GDM1 (cell line): ENCODE results near the gene SLC16A9.

Source experiments
- DNase-seq: peaks from one replicate; lab custom pipeline; 2025; lab: John Stamatoyannopoulos, UW

The SLC16A9 gene

DNA sequence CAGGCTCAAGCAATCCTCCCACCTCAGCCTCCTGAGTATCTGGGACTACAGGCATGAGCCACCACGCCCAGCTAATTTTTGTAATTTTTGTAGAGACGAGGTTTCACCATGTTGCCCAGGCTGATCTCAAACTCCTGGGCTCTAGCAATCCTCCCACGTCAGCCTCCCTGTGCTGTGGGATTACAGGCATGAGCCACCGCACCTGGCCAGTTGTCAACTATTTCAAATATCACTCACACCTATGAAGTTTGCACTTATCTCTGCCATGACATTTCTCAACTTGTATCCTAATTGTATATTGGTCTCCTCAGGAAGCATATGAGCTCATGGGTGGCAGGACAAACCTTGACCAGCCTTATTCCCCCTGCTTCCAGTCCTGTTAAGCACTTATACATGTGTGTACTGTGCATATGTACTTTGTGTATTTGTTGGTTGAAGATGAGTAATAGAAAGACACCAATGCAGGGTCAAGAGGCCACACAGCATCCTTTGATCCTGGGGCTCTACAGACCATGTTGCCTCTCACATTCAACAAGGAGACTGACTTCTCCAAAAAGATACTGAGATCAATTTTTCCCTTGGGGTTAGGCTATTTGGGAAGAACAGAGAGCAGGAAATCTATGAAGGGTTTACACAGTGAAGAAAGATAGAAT lies 82.2 kb downstream of the SLC16A9 start:
- no peak for DNase-seq

DNA sequence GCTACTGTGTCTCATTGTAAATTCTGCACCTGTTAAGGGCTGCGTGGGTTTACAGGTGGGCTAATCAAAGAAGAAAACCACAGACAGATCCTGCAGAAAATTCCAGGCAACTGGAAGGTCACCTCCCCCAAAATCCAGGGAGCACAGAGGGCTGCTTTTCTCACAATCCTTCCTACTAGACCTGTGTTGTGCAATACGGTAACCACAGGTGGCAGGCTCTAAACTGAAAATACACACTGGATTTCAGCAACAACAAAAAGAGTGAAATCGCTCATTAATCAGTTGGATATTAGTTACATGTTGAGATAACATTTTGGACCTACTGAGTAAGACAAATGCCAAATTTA lies 83.2 kb downstream of the SLC16A9 start:
- no peak for DNase-seq

DNA sequence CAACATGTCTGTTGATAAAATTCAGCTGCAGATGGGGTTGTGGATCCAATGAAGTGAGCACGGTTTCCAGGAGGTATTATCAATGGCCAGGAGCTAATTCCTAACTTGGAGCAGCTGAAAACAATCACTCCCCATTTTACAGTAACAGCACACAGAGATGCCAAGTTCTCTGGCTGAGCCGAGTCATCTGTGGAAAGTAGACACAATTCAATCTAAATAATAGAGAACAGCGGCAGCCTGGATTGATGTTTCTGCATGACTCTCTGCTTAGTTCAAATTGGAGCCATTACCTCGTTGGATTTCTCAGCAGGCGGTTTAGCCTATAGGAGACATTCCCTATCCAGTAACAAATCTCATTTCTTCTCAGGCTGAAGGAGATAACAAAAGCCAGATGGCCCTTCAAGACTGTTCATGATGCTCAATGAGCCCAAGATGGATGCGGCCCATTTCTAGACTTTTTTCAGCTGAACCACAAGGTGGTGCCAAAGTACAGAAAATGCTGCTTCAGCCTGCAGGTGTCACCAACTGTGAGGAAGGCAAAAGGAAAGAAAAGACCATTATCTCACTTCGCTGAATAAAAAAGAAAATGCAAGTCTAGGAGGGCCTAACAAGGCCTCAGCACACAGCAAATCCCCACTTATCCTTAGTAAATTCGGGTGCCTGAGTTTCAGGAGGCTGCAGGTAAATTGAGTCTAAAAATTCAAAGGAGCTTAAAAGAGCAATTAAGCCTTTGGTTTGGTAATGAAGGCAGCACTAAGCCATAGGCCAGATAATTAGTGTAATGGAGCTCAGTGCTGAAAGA lies 83.7 kb downstream of the SLC16A9 start:
- DNase-seq, result peak; percentile 59

DNA sequence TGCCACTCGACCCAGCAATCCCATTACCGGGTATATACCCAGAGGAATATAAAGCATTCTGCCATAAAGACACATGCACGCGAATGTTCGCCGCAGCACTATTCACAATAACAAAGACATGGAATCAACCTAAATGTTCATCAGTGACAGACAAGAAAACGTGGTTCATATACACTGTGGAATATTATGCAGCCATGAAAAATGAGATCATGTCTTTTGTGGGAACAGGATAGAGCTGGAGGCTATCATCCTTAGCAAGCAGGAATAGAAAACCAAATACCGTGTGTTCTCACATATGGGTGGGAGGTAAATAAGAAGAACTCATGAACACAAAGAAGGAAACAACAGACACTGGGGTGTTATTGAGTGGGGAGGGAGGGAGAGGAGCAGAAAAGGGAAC lies 84.7 kb downstream of the SLC16A9 start:
- DNase-seq, result no peak

DNA sequence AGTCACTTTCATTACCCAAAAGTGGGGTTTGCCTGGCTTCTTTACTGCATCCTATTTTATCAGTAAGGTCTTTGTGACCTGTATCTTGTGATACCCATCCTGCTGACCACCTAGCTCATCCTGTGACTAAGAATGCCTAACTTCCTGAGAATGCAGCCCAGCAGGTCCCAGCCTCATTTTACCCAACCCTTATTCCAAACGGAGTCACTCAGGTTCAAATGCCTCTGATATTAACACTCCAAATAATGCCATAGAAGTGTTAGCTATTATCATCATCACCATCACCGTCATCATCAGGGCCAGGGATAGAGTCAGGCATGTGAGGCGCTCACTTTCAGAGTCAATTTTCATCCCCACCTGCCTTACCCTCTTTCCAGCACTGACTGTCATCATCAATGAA lies 85.5 kb downstream of the SLC16A9 start:
- DNase-seq, result no peak

DNA sequence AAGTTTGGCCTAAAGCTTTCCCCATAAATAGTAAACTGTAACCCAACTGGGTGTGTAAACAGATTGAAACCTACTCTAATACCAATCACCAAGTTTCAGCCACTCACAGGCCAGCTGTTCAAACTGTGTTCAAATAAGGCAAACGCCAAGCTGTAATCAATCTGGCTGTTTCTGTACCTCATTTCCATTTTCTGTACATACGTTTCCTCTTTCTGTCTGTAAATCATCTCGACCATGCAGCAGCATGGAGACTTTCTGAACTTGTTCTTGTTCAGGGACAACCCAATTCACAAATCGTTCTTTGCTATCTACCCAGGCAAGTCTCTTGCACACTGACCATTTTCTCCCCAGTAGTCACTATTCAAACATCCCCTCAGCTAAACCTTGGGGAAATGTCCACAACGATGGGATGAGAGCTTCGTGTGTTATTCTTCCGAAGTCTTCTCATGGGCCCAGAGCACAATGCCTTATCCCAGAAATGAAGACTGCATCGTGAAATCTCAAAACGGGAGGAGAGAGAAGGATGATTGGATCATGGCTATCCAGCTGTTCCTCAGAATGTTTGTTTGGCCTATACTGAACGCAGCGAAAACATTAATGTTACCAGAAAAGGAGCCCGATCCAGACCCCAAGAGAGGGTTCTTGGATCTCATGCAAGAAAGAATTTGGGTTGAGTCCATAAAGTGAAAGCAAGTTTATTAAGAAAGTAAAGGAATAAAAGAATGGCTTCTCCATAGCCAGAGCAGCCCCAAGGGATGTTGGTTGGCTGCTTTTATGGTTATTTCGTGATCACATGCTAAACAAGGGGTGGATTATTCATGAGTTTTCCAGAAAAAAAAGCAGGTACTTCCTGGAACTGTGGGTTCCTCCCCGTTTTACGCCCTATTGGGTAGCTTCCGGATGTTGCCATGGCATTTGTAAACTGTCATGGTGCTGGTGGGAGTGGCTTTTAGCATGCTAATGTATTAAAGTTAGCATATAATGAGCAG lies 86.2 kb downstream of the SLC16A9 start:
- no peak for DNase-seq

DNA sequence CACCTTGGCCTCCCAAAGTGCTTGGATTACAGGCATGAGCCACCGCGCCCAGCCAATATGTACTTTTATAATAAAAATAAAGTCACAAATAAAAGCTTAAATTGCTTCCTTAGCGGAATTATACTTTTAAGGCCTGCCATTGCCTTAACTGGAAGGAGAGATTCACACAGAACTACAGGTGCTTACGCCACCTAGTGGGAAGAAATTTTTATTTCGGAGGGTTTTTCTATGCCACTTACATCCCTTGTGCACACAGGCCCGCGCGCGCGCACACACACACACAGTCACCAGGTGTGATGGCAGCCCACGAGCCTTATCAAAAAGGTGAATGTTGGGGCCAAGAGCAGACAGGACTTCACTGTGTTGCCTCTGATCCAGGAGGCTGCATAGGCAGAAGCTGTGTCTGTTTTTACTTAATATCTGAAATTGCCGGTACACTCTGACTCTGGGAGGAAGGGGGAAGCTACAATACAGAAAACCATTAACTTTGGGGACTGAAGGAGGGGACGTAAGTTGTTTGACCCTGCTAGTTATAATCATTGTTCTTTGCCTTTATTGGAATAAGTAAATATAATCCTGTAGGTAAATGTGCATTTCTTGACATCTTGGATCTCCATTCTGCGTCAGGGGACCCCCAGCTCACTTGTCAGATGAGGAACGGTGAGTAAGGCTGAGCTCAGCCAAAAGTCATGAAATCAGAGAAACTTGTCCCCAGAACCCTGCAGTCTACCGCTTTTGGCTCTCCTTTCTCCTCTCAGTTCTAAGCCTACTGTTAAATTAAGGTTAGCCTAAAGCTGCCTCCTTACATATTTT lies 87.1 kb downstream of the SLC16A9 start:
- DNase-seq, result no peak

DNA sequence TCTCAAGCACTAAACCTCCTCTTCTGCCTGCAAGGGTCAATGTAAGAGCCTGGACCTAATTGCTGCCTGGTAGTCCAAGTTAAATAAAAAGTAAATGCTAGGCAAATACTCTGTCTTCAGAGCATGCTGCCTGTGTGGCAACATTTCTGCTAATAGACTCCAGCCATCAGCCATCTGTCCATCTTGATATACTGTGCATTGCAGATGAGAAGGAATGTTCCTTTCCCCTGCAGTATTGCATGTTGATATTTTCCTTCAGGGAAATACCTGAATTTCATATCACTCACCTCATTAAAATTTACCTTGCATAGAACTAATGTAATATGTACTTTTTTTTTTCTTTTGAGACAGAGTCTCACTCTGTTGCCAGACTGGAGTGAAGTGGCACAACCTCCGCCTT lies 87.9 kb downstream of the SLC16A9 start:
- no peak for DNase-seq

DNA sequence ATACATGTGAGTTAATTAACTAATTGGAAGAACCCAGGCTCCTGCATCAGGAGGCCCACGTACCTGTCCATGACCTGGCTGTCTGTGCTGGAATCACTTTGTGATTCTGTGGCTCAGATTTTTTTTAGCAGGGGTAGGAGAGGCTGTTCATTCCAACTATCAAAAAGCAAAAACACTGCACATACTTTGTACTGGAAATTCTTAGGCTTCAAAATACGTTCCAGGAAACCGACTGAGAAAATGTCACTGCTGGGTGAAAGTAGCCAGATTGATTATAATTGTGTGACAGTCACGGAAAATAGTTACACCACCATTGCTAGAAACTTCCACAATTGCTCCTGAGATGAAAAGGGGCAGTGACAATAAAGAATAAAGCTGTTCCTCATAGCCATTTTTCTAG lies 91.0 kb downstream of the SLC16A9 start:
- DNase-seq, result no peak

DNA sequence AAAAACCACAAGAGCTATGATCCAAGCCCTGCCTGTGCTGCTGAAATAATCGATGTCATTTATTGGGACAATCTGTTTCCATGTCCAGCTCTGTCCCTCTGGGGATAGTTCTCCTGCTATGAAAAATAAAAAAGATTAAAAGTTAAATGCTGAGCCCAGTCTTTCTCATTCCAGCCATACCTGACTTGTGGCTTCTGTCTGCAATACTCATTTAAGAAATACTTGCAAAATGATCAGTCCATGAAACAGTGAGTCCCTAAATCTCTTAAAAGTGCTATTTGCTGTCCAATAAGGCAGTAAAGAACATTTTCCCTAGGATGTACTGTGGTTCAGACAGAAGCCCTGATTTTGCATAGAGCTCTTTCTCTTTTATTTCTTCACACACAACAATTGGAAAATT lies 91.7 kb downstream of the SLC16A9 start:
- no peak for DNase-seq

DNA sequence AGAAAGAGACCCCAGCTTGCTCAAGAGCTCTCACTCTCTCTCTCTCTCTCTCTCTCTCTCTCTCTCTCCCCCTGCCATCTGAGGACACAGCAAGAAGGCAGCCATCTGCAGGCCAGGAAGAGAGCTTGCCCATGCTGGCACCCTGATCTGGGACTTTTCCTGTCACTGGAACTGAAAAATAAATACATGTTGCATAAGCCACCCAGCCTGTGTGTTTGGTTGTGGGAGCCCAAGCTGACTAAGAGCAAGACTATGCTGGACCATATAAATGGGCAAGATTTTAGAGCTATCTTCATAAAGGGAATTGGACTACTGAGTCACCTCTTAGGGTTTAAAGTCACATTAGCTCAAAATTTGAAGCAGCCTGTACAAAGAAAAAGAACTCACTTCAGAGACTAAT lies 98.6 kb downstream of the SLC16A9 start:
- no peak for DNase-seq

DNA sequence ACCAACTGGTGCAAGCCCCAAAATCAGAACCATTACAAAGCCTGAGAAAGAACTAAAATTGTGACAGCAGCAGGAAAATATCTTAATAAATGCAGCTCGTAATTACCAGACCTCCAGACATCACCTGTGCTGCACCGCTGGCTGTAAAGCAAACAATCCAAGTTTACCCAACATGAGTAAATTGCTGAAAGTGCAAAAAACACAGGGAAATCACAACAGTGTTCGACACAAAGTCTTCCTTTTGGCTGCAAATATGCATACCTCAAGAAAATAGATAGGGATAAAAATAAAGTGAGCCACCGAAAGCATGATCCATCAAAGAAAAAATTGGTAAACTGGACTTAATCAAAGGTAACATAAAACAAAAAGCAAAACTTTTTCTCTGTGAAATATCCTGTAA lies 101.7 kb downstream of the SLC16A9 start:
- no peak for DNase-seq

DNA sequence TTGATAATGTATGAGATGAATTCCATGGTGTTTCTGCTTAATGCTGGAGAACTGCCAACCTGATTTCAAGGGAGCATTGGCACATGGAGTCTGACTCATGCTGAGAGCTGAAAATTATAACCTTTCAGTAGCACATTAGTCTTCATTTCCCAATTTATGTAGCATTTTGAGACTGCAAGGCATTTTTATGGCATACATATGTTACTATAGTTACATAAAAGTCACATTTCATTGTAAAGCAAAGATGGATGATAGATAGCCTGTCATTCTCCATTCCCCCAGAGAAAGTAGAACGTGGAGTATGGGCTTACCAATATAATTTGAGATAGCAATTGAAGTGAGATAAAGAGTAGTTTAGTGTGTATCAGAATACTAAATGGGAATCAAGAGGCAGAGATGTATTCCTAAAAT lies 103.1 kb downstream of the SLC16A9 start:
- no peak for DNase-seq

DNA sequence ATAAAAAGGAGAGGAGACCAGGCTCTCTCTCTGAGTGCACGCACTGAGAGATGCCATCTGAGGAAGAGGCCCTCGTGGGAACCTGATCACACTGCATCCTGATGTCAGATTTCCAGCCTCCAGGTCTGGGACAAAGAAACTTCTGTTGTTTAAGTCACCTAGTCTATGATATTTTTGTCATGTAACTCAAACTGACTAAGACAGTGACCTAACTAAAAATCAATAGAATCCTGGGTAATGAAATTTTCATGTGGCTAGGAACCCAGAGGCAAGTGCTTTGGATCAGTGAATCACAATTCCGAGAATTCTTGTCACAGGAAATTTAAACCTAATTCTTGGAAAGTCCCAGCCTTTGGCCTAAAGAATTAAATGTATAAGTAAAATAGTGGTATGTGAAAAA lies 107.7 kb downstream of the SLC16A9 start:
- no peak for DNase-seq
